ENCODE measurements around the gene WDR43.

WDR43 gene

GRCh38 chr2:28904295-28904694, 9.8 kb downstream of the WDR43 start:
- peaks cover 20% of the 10 kb centered on the region for H3K36me3 Mint-ChIP-seq
- no peak overlapping the region for H3K27ac Mint-ChIP-seq
- peaks cover 67% of the 10 kb centered on the region for H3K4me1 Mint-ChIP-seq
- H3K4me3 Mint-ChIP-seq, result no peak overlapping the region
- no peaks in the 10 kb centered on the region for H3K9me3 Mint-ChIP-seq
- H3K27me3 Mint-ChIP-seq, result no peaks in the 10 kb centered on the region

- H3K27ac Mint-ChIP-seq, result peak overlapping the region; percentile 1
- H3K4me1 Mint-ChIP-seq, result peaks cover 67% of the 10 kb centered on the region
- H3K36me3 Mint-ChIP-seq, result peaks cover 26% of the 10 kb centered on the region
- no peaks in the 10 kb centered on the region for H3K9me3 Mint-ChIP-seq
- H3K27me3 Mint-ChIP-seq, result no peaks in the 10 kb centered on the region
- H3K4me3 Mint-ChIP-seq, result no peak overlapping the region
Measured at GRCh38 chr2:28904802-28905457, 10.5 kb downstream of the WDR43 start.

- Mint-ChIP-seq H3K36me3 (peaks cover 30% of the 10 kb centered on the region), H3K9me3 (no peaks in the 10 kb centered on the region), H3K4me3 (no peak overlapping the region), H3K27ac (peak overlapping the region; percentile 1), H3K27me3 (no peaks in the 10 kb centered on the region), H3K4me1 (peaks cover 67% of the 10 kb centered on the region)
Measured at GRCh38 chr2:28905533-28905932, 11.1 kb downstream of the WDR43 start.

GRCh38 chr2:28906376-28906775, 11.9 kb downstream of the WDR43 start:
- H3K4me1 Mint-ChIP-seq, result peaks cover 59% of the 10 kb centered on the region

GRCh38 chr2:28906821-28907220, 12.4 kb downstream of the WDR43 start:
- Mint-ChIP-seq H3K27me3 (no peaks in the 10 kb centered on the region), H3K4me3 (no peak overlapping the region), H3K4me1 (peaks cover 54% of the 10 kb centered on the region), H3K36me3 (peaks cover 27% of the 10 kb centered on the region), H3K9me3 (no peaks in the 10 kb centered on the region), H3K27ac (peak overlapping the region; percentile 19)

More at GRCh38 chr2:28906376-28906775, 11.9 kb downstream of the WDR43 start:
- peaks cover 27% of the 10 kb centered on the region for H3K36me3 Mint-ChIP-seq
- no peaks in the 10 kb centered on the region for H3K9me3 Mint-ChIP-seq
- peak overlapping the region; percentile 19 for H3K27ac Mint-ChIP-seq
- H3K27me3 Mint-ChIP-seq, result no peaks in the 10 kb centered on the region
- H3K4me3 Mint-ChIP-seq, result no peak overlapping the region

- H3K4me3 Mint-ChIP-seq, result no peak overlapping the region
- H3K36me3 Mint-ChIP-seq, result peaks cover 28% of the 10 kb centered on the region
- no peaks in the 10 kb centered on the region for H3K9me3 Mint-ChIP-seq
- H3K4me1 Mint-ChIP-seq, result peaks cover 44% of the 10 kb centered on the region
- H3K27me3 Mint-ChIP-seq, result no peaks in the 10 kb centered on the region
- no peak overlapping the region for H3K27ac Mint-ChIP-seq
Measured at GRCh38 chr2:28908172-28908571, 13.7 kb downstream of the WDR43 start.

- H3K4me1 Mint-ChIP-seq, result peaks cover 30% of the 10 kb centered on the region
- no peaks in the 10 kb centered on the region for H3K9me3 Mint-ChIP-seq
- peak overlapping the region; percentile 64 for H3K27ac Mint-ChIP-seq
- H3K4me3 Mint-ChIP-seq, result no peak overlapping the region
- H3K27me3 Mint-ChIP-seq, result no peaks in the 10 kb centered on the region
- peaks cover 30% of the 10 kb centered on the region for H3K36me3 Mint-ChIP-seq
Measured at GRCh38 chr2:28909655-28910353, 15.3 kb downstream of the WDR43 start.

GRCh38 chr2:28915939-28916338, 21.5 kb downstream of the WDR43 start:
- peaks cover 18% of the 10 kb centered on the region for H3K4me1 Mint-ChIP-seq
- H3K9me3 Mint-ChIP-seq, result no peaks in the 10 kb centered on the region
- no peaks in the 10 kb centered on the region for H3K27me3 Mint-ChIP-seq
- no peak overlapping the region for H3K27ac Mint-ChIP-seq
- no peak overlapping the region for H3K4me3 Mint-ChIP-seq
- peaks cover 12% of the 10 kb centered on the region for H3K36me3 Mint-ChIP-seq

GRCh38 chr2:28926847-28927246, 32.4 kb downstream of the WDR43 start:
- H3K27me3 Mint-ChIP-seq, result no peaks in the 10 kb centered on the region
- H3K4me3 Mint-ChIP-seq, result no peak overlapping the region
- H3K4me1 Mint-ChIP-seq, result peaks cover 14% of the 10 kb centered on the region
- H3K9me3 Mint-ChIP-seq, result no peaks in the 10 kb centered on the region
- H3K36me3 Mint-ChIP-seq, result peaks cover 33% of the 10 kb centered on the region
- no peak overlapping the region for H3K27ac Mint-ChIP-seq

- peaks cover 33% of the 10 kb centered on the region for H3K36me3 Mint-ChIP-seq
- H3K27me3 Mint-ChIP-seq, result no peaks in the 10 kb centered on the region
- no peak overlapping the region for H3K4me3 Mint-ChIP-seq
- peaks cover 14% of the 10 kb centered on the region for H3K4me1 Mint-ChIP-seq
- no peak overlapping the region for H3K27ac Mint-ChIP-seq
- no peaks in the 10 kb centered on the region for H3K9me3 Mint-ChIP-seq
Measured at GRCh38 chr2:28927469-28927868, 33.0 kb downstream of the WDR43 start.

- no peak overlapping the region for H3K4me3 Mint-ChIP-seq
- H3K4me1 Mint-ChIP-seq, result peaks cover 14% of the 10 kb centered on the region
- H3K9me3 Mint-ChIP-seq, result no peaks in the 10 kb centered on the region
- H3K36me3 Mint-ChIP-seq, result peaks cover 30% of the 10 kb centered on the region
- H3K27me3 Mint-ChIP-seq, result no peaks in the 10 kb centered on the region
- no peak overlapping the region for H3K27ac Mint-ChIP-seq
Measured at GRCh38 chr2:28927878-28928277, 33.4 kb downstream of the WDR43 start.

GRCh38 chr2:28929581-28929980, 35.1 kb downstream of the WDR43 start:
- no peaks in the 10 kb centered on the region for H3K9me3 Mint-ChIP-seq
- peaks cover 18% of the 10 kb centered on the region for H3K36me3 Mint-ChIP-seq
- peak overlapping the region; percentile 17 for H3K27ac Mint-ChIP-seq
- H3K4me1 Mint-ChIP-seq, result peaks cover 14% of the 10 kb centered on the region
- H3K27me3 Mint-ChIP-seq, result no peaks in the 10 kb centered on the region
- H3K4me3 Mint-ChIP-seq, result no peak overlapping the region

- H3K36me3 Mint-ChIP-seq, result peaks cover 18% of the 10 kb centered on the region
- no peak overlapping the region for H3K4me3 Mint-ChIP-seq
- no peak overlapping the region for H3K27ac Mint-ChIP-seq
Measured at GRCh38 chr2:28930205-28930604, 35.7 kb downstream of the WDR43 start.

GRCh38 chr2:28934769-28935168, 40.3 kb downstream of the WDR43 start:
- peaks cover 12% of the 10 kb centered on the region for H3K36me3 Mint-ChIP-seq
- no peaks in the 10 kb centered on the region for H3K9me3 Mint-ChIP-seq
- peaks cover 3% of the 10 kb centered on the region for H3K4me1 Mint-ChIP-seq
- H3K27me3 Mint-ChIP-seq, result no peaks in the 10 kb centered on the region
- no peak overlapping the region for H3K4me3 Mint-ChIP-seq
- no peak overlapping the region for H3K27ac Mint-ChIP-seq

More at GRCh38 chr2:28930205-28930604, 35.7 kb downstream of the WDR43 start:
- Mint-ChIP-seq H3K27me3 (no peaks in the 10 kb centered on the region), H3K4me1 (peaks cover 14% of the 10 kb centered on the region), H3K9me3 (no peaks in the 10 kb centered on the region)

GRCh38 chr2:28941008-28941407, 46.5 kb downstream of the WDR43 start:
- Mint-ChIP-seq H3K9me3 (no peaks in the 10 kb centered on the region), H3K4me1 (no peaks in the 10 kb centered on the region), H3K27me3 (no peaks in the 10 kb centered on the region), H3K27ac (peak overlapping the region; percentile 62), H3K4me3 (no peak overlapping the region), H3K36me3 (peaks cover 31% of the 10 kb centered on the region)

- Mint-ChIP-seq H3K4me1 (peaks cover 2% of the 10 kb centered on the region), H3K4me3 (no peak overlapping the region), H3K27me3 (no peaks in the 10 kb centered on the region), H3K36me3 (peaks cover 42% of the 10 kb centered on the region), H3K27ac (no peak overlapping the region), H3K9me3 (no peaks in the 10 kb centered on the region)
Measured at GRCh38 chr2:28944535-28945248, 50.2 kb downstream of the WDR43 start.
